Measurements from ENCODE around the gene RPL27. TPM values are rescaled to one million over a fixed set of nuclear protein-coding genes. Genes with fewer than 3 reads are reported as not detected.
A peak's percentile ranks its signal among the peaks of the same experiment; 100 is the strongest.

RPL27 gene
- total RNA-seq, 2 experiments from 2014 or later: 1,640 to 1,647 TPM

GRCh38 chr17:43006639-43007551 is 8.7 kb downstream of the RPL27 start, which contains the start of gene IFI35:
TSS of gene IFI35 (plus strand) at chr17:43006784. CDS start at chr17:43006948, 164 bp downstream.
- Mint-ChIP-seq H3K36me3 (ENCODE audit: low read depth) (peaks cover 31% of the 10 kb centered on the region), H3K4me1 (ENCODE audit: low read depth) (peaks cover 20% of the 10 kb centered on the region), H3K27me3 (no peaks in the 10 kb centered on the region), H3K9me3 (no peaks in the 10 kb centered on the region), H3K4me3 (peak within 1 kb of the TSS; percentile 95), H3K27ac (peak within 1 kb of the TSS; percentile 99)
- ATAC-seq (peak; percentile 98), DNase-seq (peak; percentile 93)
- intact Hi-C loops (cut with micrococcal nuclease): no loop called here
- TF ChIP-seq CTCF (IDR thresholded peaks at IDR 0.05): no peak
- POLR2A ChIA-PET: interaction anchor here (0.5 to 3.2 kb wide), 13 partner anchors 8 to 687 kb away, joined by 3 to 28 read pairs (median 4); partner anchors contain the start of genes NBR1, RND2, RPL27 and VAT1
- CTCF ChIA-PET: interaction anchor here (0.7 to 3.2 kb wide), 4 partner anchors 9 to 197 kb away, joined by 3 to 21 read pairs (median 3); partner anchors contain the start of genes RND2 and RPL27

GRCh38 chr17:43010667-43011308 is 12.6 kb downstream of the RPL27 start:
- Mint-ChIP-seq H3K4me1 (ENCODE audit: low read depth) (peaks cover 11% of the 10 kb centered on the region), H3K27me3 (no peaks in the 10 kb centered on the region), H3K36me3 (ENCODE audit: low read depth) (peaks cover 11% of the 10 kb centered on the region), H3K9me3 (no peaks in the 10 kb centered on the region), H3K4me3 (no peak overlapping the region), H3K27ac (peak overlapping the region; percentile 34)
- intact Hi-C loops (cut with micrococcal nuclease): loop anchor here (10.0 kb wide), 1 partner anchor 204 kb away; the partner anchor contains the start of gene TMEM106A
- ChIA-PET CTCF (interaction anchor here (1.8 to 2.7 kb wide), 2 partner anchors 13 kb away, joined by 6 to 14 read pairs; partner anchors contain the start of gene RPL27), POLR2A (interaction anchor here (1.0 to 6.4 kb wide), 6 partner anchors 8 to 304 kb away, joined by 3 to 36 read pairs (median 4); partner anchors contain the start of genes RND2 and RPL27)
- TF ChIP-seq CTCF (IDR thresholded peaks at IDR 0.05): no peak
- no peak for ATAC-seq
- DNase-seq: no peak

GRCh38 chr17:43011728-43012472 is 13.7 kb downstream of the RPL27 start:
- no peaks in the 10 kb centered on the region for H3K9me3 Mint-ChIP-seq
- intact Hi-C loops (cut with micrococcal nuclease): loop anchor here (10.0 kb wide), 1 partner anchor 203 kb away; the partner anchor contains the start of gene TMEM106A
- CTCF ChIA-PET: interaction anchor here (1.1 to 2.7 kb wide), 3 partner anchors 10 to 14 kb away, joined by 3 to 14 read pairs (median 6); partner anchors contain the start of gene RPL27
- H3K27ac Mint-ChIP-seq: no peak overlapping the region
- peaks cover 8% of the 10 kb centered on the region for H3K4me1 Mint-ChIP-seq (ENCODE audit: low read depth)
- no peak for ATAC-seq
- no peak overlapping the region for H3K4me3 Mint-ChIP-seq
- H3K27me3 Mint-ChIP-seq: no peaks in the 10 kb centered on the region
- POLR2A ChIA-PET: interaction anchor here (1.3 to 6.4 kb wide), 5 partner anchors 10 to 18 kb away, joined by 3 to 36 read pairs (median 10); partner anchors contain the start of genes RND2, RPL27 and VAT1
- H3K36me3 Mint-ChIP-seq (ENCODE audit: low read depth): peaks cover 6% of the 10 kb centered on the region
- DNase-seq: no peak
- TF ChIP-seq CTCF (IDR thresholded peaks at IDR 0.05): no peak

GRCh38 chr17:43013296-43013695 is 15.1 kb downstream of the RPL27 start:
- ChIA-PET POLR2A (interaction anchor here (2.6 to 6.4 kb wide), 2 partner anchors 12 to 15 kb away, joined by 14 to 36 read pairs; partner anchors contain the start of gene RPL27), CTCF (interaction anchor here (1.1 to 1.6 kb wide), 2 partner anchors 11 to 12 kb away, joined by 3 to 7 read pairs; no protein-coding TSS in a partner anchor)
- peaks cover 3% of the 10 kb centered on the region for H3K36me3 Mint-ChIP-seq (ENCODE audit: low read depth)
- H3K27me3 Mint-ChIP-seq: no peaks in the 10 kb centered on the region
- no peak for TF ChIP-seq CTCF (IDR thresholded peaks at IDR 0.05)
- intact Hi-C loops (cut with micrococcal nuclease): loop anchor here (10.0 kb wide), 1 partner anchor 202 kb away; the partner anchor contains the start of gene TMEM106A
- ATAC-seq (no peak), DNase-seq (no peak)
- H3K27ac Mint-ChIP-seq: no peak overlapping the region
- H3K9me3 Mint-ChIP-seq: no peaks in the 10 kb centered on the region
- no peak overlapping the region for H3K4me3 Mint-ChIP-seq
- peaks cover 11% of the 10 kb centered on the region for H3K4me1 Mint-ChIP-seq (ENCODE audit: low read depth)
